AG08395 (cell line): ENCODE data around the gene FASN.
"Not testable (repeated sequence)": the region's sequence is repeated elsewhere in the genome, so short reads cannot be mapped to it uniquely, and the experiment has no call there.

Experiments
- DNase-seq: peaks from one replicate; pipeline ENCODE4 v3.0.0; 2012; ENCODE audit warnings: mixed read lengths, low spot score

FASN gene

DNA sequence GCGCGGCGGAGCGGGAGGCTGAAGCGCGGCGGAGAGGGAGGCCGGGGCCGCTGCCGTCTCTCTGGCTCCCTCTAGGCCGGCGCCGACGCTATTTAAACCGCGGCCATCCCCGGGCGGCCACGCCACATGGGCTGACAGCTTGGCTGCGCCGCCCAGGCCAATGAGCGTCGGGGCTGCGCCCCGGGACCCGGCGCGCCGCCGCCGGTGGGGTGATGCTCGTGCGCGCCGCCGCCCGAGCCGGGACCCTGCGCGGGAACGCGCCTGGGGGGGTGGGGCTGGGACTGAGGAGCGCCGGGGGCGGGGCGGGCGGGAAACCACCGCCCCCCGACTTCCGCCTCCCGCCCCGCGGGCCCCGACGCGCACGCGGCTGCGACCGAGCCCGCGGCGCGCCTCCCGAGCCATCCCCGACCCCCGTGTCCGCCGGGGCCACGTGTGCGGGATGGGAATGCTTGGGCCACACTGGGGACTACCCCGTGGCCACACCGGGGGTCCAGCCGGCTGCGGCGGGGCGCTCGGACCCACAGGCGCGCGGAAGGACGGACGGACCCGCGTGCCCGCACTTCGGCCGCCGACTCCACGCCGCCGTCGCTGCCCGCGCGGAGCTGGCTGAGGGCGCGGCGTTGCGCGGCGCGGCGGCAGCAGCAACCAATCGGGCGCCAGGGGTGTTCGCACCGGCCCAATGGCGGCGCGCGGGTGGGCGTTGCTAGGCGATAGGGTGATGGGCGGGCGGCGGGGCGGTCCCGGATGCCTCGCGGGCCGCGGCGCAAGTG is at the start of gene FASN:
FASN (minus strand) TSS at position 68 of the 770 bp plus-strand sequence. CDS start 1,791 bp downstream, outside the sequence.
- DNase-seq: peak; percentile 100

DNA sequence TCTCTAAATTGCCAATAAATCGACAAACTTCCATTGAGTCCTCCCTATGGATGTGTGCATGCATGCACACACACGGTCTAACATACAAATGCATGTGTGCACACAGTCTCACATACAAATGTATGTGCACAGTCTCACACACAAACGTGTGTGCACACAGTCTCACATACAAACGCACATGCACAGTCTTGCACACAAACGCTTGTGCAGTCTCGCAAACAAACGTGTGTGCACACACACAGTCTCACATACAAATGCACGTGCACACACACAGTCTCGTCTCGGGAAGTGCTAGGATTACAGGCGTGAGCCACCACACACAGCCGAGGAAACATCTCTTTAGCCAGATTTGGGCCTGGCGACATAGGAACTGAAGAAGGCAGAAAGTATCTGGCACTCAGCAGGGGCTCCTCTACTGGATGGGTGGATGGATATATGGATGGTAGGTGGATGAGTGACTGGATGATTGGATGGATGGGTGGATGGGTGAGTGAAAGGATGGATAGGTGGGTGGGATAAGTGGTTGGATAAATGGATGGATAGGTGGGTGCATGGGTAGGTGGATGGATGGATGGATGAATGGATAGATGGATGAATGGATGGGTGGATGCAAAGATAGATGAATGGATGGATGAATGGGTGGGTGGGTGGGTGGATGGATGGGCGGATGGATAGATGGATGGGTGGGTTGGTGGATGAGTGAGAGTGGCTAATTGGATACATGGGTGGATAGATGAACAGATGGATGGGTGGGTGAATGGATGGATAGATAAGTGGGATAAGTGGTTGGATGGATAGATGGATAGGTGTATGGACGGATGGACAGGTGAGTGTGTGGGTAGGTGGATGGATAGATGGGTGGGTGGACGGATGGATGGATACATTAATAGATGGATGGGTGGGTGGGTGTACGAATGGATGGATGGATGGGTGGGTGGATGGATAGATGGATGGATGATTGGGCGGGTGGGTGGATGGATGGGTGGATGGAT is 48.9 kb upstream of the FASN start:
- no peak for DNase-seq

DNA sequence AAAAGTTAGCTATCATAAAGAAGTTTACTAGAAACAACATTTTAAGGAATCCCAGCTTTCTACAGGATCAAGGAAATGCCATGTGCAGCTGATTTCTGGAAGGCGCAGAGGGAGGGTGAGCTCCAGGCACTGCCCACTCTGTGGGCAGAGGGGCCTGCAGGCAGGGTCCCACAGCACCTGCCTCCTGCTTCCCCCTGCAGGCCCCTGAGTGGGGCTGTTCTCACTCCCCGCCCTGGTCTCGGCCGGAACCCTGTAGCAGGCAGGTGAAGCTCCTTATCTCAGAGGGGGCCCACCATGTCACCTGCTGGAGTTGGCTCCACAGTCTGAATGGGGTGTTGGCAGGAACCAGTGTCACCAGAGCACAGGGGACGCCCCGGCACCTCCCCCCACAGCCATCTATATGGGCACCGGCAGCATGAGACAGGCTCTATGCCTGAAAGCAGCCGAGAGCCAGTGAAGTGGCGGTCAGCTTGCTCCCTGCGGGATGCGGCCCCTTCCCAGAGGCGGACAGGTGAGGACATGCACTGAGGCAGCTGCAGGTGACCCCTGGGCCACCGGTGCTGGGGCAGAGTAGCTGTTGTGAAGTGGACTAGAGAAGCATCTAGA is 47.6 kb upstream of the FASN start:
- DNase-seq: no peak

DNA sequence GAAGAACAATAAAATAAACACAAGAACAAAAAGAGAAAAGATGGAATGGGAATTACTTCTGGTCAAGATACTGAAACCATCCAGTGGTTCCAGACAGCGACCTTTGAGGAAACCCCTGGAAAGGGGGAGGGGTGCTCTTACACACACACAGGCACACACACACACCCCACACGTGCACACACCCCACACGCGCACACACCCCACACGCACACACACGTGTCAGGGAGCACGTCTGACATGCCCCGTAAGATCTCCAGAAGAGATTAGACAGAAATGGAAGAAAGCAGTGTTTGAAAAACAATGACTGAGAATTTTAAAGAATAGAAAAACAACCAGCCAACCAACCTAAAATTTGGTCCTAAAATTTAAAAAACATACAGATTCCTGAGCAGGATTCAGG is 45.3 kb upstream of the FASN start:
- no peak for DNase-seq

DNA sequence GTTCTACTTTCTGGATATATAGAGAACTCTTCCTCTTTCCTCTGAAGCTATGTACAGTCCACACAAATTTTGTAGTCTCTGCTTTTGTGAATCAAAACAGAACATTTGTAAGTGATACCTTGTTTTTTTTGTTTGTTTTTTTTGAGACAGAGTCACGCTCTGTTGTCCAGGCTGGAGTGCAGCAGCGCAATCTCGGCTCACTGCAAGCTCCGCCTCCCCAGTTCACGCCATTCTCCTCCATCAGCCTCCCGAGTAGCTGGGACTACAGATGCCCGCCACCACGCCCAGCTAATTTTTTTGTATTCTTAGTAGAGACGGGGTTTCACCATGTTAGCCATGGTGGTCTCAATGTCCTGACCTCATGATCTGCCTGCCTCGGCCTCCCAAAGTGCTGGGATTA is 41.9 kb upstream of the FASN start:
- not testable (repeated sequence) for DNase-seq

DNA sequence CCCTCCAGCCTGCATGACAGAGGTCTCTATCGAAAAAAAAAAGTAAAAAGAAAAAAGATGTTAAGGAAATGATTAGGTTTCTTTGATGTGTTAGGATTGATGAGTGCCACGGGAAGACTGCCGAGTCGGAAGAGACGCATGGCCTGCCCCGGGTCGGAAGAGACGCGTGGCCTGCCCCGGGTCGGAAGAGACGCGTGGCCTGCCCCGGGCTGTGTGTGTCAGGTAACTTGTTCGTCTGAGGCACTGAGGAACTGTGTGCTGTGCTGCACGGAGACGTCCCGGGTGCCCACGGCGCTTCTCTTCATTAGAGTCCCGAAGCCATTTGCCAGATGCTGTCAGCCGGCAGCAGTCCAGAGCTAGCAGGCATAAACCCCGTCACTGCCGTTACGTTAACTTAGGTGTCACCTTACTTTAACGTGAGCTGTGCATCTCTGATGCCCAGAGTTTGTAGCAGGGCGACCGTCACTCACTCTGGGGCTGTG is 40.5 kb upstream of the FASN start:
- no peak for DNase-seq

DNA sequence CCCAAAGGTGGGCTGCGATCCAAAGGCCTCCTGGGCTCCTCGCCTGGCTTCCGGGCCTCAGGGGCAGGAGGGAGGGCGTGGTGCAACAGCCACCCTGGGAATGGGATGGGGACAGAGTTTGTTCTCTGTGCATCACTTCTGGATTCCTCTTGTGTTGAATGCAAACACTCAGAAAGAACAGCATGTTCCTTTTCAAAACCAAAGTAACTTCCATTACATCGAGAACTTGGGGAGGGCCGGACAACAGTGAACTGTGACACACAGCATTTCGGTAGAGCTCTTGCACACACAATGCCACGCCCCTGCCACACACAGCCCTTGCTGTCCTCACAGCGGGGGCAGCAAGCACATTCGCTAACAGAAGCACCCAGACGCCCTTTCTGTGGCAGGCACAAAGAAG is 36.1 kb upstream of the FASN start:
- no peak for DNase-seq

DNA sequence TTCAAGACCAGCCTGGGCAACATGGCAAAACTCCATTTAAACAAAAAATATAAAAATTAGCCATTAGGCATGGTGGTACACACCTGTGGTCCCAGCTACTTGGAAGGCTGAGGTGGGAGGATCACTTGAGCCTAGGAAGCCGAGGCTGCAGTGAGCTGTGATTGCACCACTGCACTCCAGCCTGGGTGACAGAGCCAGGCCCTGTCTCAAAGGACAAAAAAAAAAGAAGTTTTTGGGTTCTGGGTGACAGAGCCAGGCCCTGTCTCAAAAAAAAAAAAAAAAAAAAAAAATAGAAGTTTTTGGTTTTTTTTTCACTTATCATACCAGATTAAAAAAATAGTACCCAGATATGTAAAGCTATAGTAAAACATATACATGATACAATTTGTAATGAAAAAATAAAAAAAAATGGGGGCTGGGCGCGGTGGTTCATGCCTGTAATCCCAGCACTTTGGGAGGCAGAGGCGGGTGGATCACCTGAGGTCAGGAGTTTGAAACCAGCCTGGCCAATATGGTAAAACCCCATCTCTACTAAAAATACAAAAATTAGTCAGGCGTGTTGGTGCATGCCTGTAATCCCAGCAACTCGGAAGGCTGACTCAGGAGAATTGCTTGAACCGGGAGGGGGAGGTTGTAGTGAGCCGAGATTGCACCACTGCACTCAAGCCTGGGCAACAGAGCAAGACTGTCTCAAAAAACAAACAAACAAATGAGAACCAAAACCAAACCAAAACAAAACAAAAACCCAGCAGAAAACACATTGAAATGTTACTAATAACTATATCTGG is 35.3 kb upstream of the FASN start:
- DNase-seq: not testable (repeated sequence)

DNA sequence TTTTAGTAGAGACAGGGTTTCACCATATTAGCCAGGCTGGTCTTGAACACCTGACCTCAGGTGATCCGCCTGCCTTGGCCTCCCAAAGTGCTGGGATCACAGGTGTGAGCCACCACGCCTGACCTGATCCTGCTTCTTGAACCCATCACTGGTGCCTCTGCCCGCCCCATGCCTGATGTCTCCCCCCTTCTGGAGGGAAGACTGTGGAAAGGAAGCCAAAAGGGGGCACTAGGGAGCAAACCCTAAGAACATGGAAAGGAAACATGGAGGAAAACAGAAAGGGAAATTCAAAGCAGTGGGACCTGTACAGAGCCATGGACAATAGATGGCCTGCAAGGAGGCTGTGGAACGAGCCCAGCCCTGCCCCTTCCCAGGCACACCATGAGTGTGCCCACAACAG is 31.1 kb upstream of the FASN start:
- DNase-seq: no peak

DNA sequence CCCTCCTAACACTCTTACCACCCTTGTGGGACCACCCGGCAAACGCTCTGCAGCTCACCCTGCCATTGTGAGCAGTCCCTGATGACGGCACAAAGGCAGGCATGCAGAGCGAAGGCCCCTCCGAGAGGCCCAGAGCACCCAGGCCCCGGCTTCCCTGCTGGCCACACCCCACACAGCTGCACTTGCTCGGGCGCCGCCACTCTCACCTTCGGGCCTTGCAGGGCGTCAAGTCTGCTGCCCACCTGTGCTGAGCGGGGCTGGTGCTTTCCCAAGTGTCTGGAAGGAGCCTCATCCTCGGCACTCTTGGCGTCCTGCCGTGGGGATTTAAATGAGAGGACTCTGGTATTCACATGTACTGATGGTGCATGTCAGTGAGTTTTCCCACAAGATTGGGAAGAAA is 30.3 kb upstream of the FASN start:
- DNase-seq: no peak

DNA sequence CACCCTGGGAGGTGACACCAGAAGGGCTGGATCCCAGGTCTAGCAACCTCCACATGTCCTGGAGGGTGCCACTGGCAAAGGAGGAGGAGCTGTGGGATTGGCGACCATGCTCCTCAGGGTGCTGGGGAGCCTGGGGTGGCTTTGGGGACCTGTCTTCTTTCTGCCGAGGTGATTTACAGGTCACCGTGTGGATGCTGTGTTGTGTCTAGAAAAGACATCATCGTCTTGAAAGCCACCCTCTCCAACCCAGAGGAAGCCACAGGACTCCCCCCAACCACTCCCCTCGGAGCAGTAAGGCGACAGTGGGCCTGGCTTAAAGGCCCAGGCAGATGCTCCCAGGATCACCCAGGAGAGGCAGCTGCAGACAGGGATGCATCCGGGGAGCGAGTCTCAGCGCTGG is 29.7 kb upstream of the FASN start:
- DNase-seq: no peak

DNA sequence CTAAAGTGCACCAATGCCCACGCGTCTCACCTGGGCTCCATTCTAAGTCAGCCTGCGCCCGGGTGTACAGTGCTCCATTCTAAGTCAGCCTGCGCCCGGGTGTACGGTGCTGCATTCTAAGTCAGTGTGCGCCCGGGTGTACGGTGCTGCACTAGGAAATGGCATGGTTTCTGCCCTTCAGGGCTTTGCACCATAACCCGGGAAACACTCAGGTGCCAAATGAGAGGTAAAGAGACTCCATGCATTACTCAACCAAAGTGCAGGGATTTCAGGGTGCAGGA is 29.2 kb upstream of the FASN start:
- DNase-seq: no peak

DNA sequence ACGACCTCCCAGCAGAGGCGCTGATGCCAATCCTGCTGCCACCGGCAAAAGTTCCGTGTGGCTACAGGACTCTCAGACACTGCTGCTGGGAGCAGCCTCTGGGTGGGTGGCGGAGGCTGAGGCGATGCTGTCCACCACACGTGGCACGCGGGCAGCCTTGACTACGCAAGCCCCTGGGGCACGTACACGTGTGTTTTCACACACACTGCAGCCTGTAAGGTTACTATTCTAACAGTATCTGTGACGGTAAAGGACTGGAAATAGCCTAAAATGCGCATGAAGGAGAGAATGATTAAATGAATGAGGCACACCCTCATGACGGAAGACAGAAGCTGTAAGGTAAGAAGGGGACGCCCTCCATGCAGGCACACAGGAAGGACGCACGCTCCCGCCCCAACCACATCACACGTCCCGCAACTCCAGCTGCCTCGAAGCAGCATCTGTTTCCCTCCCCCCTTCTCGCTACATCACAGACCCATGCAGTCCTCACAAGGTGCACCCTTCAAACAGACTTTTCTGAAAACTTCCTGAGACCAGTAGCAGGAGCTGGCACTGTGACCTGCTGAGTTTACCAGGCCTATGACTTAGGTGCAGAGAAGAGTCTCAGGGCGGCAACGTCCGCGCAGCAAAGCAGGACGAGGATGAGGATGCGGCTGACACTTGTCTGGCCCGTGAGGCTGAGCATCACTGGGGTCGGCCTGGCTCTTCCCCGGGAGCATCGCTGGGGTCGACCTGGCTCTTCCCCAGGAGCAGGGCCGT is 28.7 kb upstream of the FASN start:
- DNase-seq: no peak

DNA sequence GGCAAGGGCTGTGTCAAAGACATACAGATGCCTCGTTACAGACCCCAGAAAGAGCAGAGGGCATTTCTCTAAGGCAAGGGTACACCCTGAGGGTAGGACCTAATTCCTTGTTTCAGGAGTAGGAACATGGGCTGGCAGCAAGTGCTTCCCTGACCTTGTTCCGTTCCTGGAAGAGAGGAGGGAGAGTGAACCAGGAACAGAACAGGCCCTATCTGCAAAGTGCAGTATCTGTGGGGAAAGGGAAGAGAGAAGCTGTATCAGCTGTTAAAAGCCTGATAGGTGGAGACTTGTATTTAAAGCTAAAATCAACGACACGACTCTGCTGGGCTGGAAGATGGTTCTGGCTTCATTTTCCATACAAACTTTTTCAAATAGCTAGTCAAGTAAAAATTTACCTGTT is 26.1 kb upstream of the FASN start:
- DNase-seq: no peak

DNA sequence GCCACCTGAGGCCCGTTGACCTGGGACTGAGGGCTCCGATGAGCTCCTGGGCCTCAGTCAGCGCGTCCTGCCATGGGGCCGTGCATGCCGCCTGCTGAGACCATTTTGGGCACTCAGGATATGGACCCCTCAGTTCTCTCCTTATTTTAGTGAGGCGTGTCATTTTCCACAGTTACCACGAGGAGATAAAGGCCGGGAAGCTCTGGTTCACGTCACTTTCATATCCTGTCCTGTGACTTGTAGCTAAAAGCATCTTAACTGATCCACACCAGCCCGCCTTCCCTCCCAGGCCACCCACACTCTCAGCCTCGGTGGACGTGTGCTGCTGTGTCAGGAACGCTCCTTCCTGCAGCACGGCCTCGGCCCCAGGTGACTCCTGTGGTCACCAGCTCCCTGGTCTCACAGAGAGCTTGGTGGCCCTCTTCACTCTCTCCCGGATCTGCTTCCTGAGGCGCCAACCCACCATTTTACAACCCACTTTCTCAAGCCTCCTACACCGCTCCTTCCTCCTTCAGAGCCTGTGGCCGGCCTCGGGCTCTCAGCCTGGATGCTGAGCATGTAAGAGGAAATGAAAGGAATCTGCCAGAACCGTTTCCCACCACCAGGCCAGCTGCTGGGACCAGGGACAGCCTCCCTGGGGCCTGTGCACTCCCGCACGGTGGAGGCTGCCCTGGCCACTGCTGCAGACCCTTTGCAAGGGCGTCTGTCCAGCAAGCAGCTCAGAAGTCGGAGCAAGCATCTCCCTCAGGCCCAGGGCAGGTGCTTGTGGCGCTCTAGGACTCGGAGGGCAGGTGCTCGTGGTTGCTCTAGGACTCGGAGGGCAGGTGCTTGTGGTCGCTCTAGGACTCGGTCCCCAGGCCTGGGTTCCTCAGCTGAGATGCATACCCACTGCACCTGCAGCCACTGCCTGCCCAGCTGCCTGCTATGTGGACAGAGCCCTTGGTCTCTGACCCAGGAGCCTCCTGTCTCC is 23.9 kb upstream of the FASN start:
- DNase-seq: no peak

DNA sequence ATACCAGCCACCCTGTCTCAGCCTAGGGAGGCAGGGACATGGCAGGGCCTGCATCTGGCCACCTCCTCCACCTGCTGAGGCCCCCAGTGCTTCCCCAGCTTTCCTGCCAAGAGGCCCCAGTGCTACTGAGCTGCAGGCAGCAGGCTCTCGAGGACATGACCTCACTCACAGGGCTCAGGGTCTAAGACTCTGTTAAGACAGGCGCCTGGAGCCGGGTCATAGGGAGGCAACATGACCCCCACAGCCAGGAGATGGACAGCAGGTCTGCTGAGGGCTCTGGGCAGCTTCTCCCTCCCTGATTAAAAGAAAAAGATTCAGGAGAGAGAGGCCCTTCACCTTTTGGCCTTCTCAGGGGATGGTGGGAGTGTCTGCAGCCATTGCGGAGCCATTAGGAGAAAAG is 23.2 kb upstream of the FASN start:
- no peak for DNase-seq

DNA sequence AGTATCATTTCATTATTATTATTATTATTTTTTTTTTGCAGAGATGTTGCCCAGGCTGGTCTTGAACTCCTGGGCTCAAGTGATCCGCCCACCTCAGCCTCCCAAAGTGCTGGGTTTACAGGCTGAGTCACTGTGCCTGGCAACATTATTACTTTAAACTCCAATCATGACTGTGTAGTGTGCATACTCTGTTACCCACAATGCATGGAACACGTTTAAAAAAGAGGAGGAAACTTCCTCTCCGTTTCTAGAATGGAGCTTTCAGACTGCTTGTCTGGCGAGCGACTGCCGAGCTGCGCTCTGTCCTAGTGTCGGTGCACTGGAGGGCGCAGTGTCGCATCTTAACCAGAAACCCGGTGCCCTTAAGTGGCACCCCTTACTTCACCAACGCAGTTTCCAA is 22.1 kb upstream of the FASN start:
- peak; percentile 32 for DNase-seq

DNA sequence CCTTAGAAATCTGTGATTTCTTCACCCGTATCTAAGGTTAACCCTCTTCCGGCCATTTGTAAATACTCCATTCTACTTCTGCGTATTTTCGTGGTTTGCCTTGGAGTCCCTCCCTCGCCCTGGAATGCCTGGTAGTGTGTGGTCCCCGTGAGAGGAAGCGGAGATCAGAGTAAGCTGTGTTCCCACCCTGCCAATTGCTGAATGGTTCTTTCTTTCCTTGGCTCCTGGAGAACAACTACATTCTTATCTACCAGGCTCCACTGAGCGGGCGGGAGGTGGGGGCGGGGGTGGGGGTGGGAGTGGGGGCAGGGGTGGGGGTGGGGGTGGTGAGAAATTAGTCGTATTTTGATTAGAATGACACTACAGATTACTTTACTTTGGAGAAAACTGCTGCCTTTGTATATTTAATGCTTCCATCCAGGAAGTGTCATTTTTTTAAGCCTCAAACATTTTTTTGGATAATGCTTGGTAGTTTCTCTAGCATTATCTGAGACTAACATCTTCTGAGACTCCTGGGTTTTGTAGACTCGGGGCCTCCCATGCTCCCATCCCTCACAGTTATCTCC is 20.9 kb upstream of the FASN start:
- no peak for DNase-seq

DNA sequence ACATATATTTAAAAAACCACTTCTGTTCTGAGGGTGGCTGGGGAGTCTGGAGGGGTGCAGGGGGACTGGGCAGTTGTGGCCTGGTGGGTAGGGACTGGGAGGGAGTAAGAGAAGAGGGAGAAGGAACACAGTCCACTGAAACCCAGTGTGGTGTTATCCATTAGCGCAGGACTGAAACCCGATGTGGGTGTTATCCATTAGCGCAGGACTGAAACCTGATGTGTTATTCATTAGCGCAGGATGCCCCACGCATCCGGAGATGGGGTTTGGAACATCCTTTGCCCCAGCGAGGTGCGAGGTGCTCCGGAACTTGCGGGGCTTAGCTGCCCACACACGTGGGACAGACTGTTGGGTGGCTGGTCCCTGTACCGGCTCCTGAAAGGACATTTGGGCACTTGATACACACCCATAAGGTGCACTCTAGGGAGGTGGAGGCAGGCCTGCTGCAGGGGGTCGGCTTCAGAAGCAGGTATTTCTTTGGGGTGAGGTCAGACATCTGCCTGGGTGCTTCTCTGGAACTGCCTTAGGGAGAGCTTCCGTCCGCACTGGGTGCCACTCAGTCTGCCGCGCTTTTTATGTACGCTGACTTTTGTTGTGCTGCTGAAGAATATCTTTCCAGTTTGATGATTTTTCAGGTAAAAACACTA is 20.3 kb upstream of the FASN start:
- no peak for DNase-seq
